ENCODE results near the gene LAMTOR5. TPM values are rescaled to one million over a fixed set of nuclear protein-coding genes. Genes with fewer than 3 reads are reported as not detected.

The LAMTOR5 gene
- total and polyA plus RNA-seq, 2 of the 13 experiments (the other 11 are each of a cell fraction or from before 2014, with no cell fraction given) = 96.7 to 400 TPM

GRCh38 chr1:110407260-110408210, at the start of gene LAMTOR5 (continued):
- TF ChIP-seq, protein P1, sequence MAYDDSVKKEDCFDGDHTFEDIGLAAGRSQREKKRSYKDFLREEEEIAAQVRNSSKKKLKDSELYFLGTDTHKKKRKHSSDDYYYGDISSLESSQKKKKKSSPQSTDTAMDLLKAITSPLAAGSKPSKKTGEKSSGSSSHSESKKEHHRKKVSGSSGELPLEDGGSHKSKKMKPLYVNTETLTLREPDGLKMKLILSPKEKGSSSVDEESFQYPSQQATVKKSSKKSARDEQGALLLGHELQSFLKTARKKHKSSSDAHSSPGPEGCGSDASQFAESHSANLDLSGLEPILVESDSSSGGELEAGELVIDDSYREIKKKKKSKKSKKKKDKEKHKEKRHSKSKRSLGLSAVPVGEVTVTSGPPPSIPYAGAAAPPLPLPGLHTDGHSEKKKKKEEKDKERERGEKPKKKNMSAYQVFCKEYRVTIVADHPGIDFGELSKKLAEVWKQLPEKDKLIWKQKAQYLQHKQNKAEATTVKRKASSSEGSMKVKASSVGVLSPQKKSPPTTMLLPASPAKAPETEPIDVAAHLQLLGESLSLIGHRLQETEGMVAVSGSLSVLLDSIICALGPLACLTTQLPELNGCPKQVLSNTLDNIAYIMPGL (CRISPR knock-in tag; IDR thresholded peaks at IDR 0.05; ENCODE audit: borderline replicate concordance in 1 of 2, low read depth in 1 of 2) = peak; percentile 96 to 99
- TF ChIP-seq ZNF841 (CRISPR knock-in tag; IDR thresholded peaks at IDR 0.05; ENCODE audit: borderline replicate concordance) = no peak
- no peak for TF ChIP-seq ZMYM2 (CRISPR knock-in tag; IDR thresholded peaks at IDR 0.05)
- TF ChIP-seq CBFB (CRISPR knock-in tag; IDR thresholded peaks at IDR 0.05) = peak; percentile 83; the same call in 1 of the 2 replicates
- peak; percentile 95 for TF ChIP-seq YEATS2 (CRISPR knock-in tag; IDR thresholded peaks at IDR 0.05; ENCODE audit: borderline replicate concordance)
- TF ChIP-seq, protein P2, sequence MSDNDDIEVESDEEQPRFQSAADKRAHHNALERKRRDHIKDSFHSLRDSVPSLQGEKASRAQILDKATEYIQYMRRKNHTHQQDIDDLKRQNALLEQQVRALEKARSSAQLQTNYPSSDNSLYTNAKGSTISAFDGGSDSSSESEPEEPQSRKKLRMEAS (IDR thresholded peaks at IDR 0.05) = peak; percentile 95
- TF ChIP-seq IRX3 (CRISPR knock-in tag; IDR thresholded peaks at IDR 0.05; ENCODE audit: borderline replicate concordance, low read depth) = no peak; the same call in 1 of the 2 replicates
- no peak; the same call in none of the 2 replicates for TF ChIP-seq XBP1 (CRISPR knock-in tag; IDR thresholded peaks at IDR 0.05)
- TF ChIP-seq ZNF24 (IDR thresholded peaks at IDR 0.05) = 0 out of 2 replicates have a peak, but pooled peaks have one; percentile 9
- no peak; the same call in 1 of the 2 replicates for TF ChIP-seq ZNF766 (CRISPR knock-in tag; IDR thresholded peaks at IDR 0.05; ENCODE audit: borderline replicate concordance)
- no peak for TF ChIP-seq MAFK (conservative IDR thresholded peaks at IDR 0.05 in 1 of 2, IDR thresholded peaks at IDR 0.05 in 1 of 2; ENCODE audit: low read length in 2 of 2)
- TF ChIP-seq SP140L (CRISPR knock-in tag; IDR thresholded peaks at IDR 0.05; ENCODE audit: borderline replicate concordance) = no peak
- TF ChIP-seq ATRX (CRISPR knock-in tag; IDR thresholded peaks at IDR 0.05; ENCODE audit: borderline replicate concordance) = no peak
- TF ChIP-seq POLR2AphosphoS2 (IDR thresholded peaks at IDR 0.05; ENCODE audit: low read depth, low read length) = peak; percentile 62; the same call in 1 of the 2 replicates
- no peak for TF ChIP-seq BCLAF1 (IDR thresholded peaks at IDR 0.05)
- TF ChIP-seq CBX2 (IDR thresholded peaks at IDR 0.05; ENCODE audit: low read depth, low read length) = no peak
- no peak for TF ChIP-seq CBX2 (CRISPR knock-in tag; IDR thresholded peaks at IDR 0.05; ENCODE audit: low read depth)

Measured in HepG2 (cell line).